IPS DF 19.7 (cell line): Measurements from ENCODE around the gene SUSD6.
"Not testable (repeated sequence)": the region's sequence is repeated elsewhere in the genome, so short reads cannot be mapped to it uniquely, and the experiment has no call there.

ENCODE experiments used
- DNase-seq: peaks from one replicate; pipeline ENCODE4 v3.0.0-alpha.2; 2013; ENCODE audit warnings: low read depth, low spot score

The SUSD6 gene

GRCh38 chr14:69712599-69713088, 101.2 kb downstream of the SUSD6 start:
- DNase-seq, result no peak

- DNase-seq, result peak; percentile 68
These were observed 101.9 kb downstream of the SUSD6 start for GRCh38 chr14:69713209-69713781.

- no peak for DNase-seq
These were observed 102.7 kb downstream of the SUSD6 start for GRCh38 chr14:69713993-69714679.

GRCh38 chr14:69715725-69716477, 104.5 kb downstream of the SUSD6 start:
- no peak for DNase-seq

- DNase-seq, result no peak
These were observed 105.2 kb downstream of the SUSD6 start for GRCh38 chr14:69716478-69717187.

- not testable (repeated sequence) for DNase-seq
These were observed 107.2 kb downstream of the SUSD6 start for GRCh38 chr14:69718614-69719013.

- no peak for DNase-seq
These were observed 108.1 kb downstream of the SUSD6 start for GRCh38 chr14:69719501-69719951.

GRCh38 chr14:69720912-69721311, 109.5 kb downstream of the SUSD6 start:
- DNase-seq, result no peak

GRCh38 chr14:69726761-69727511, 115.5 kb downstream of the SUSD6 start:
- no peak for DNase-seq

- no peak for DNase-seq
These were observed 116.5 kb downstream of the SUSD6 start for GRCh38 chr14:69727860-69728259.

- not testable (repeated sequence) for DNase-seq
These were observed 120.7 kb downstream of the SUSD6 start for GRCh38 chr14:69731919-69732598.

GRCh38 chr14:69736405-69736804, 125.0 kb downstream of the SUSD6 start:
- not testable (repeated sequence) for DNase-seq

- DNase-seq, result no peak
These were observed 129.7 kb downstream of the SUSD6 start for GRCh38 chr14:69741055-69741454.

- DNase-seq, result no peak
These were observed 138.6 kb downstream of the SUSD6 start for GRCh38 chr14:69749956-69750355.

GRCh38 chr14:69750495-69750894, 139.1 kb downstream of the SUSD6 start:
- DNase-seq, result no peak

- no peak for DNase-seq
These were observed 141.4 kb downstream of the SUSD6 start for GRCh38 chr14:69752773-69753172.

- no peak for DNase-seq
These were observed 142.5 kb downstream of the SUSD6 start for GRCh38 chr14:69753860-69754259.

GRCh38 chr14:69754487-69754886, 143.1 kb downstream of the SUSD6 start:
- no peak for DNase-seq

- no peak for DNase-seq
These were observed 143.9 kb downstream of the SUSD6 start for GRCh38 chr14:69755296-69755695.

GRCh38 chr14:69755784-69756183, 144.4 kb downstream of the SUSD6 start:
- DNase-seq, result no peak

- no peak for DNase-seq
These were observed 144.9 kb downstream of the SUSD6 start for GRCh38 chr14:69756298-69756697.
